ENCODE data around the gene WEE1.

Gene WEE1

GRCh38 chr11:9605742-9606141 lies 32.3 kb downstream of the WEE1 start:
- H3K4me3 ChIP-seq (ENCODE audit: low read length) = no peak overlapping the region
- TF ChIP-seq CTCF (conservative IDR thresholded peaks at IDR 0.05; ENCODE audit: low read depth, low read length) = no peak
- DNase-seq (ENCODE audit: low read depth) = no peak

- DNase-seq (ENCODE audit: low read depth) = no peak
- H3K4me3 ChIP-seq (ENCODE audit: low read length) = no peak overlapping the region
Observed at GRCh38 chr11:9606809-9607510, 33.5 kb downstream of the WEE1 start.

GRCh38 chr11:9607511-9607899 lies 34.0 kb downstream of the WEE1 start:
- H3K4me3 ChIP-seq (ENCODE audit: low read length) = no peak overlapping the region
- DNase-seq (ENCODE audit: low read depth) = no peak
- TF ChIP-seq CTCF (conservative IDR thresholded peaks at IDR 0.05; ENCODE audit: low read depth, low read length) = no peak

More at GRCh38 chr11:9606809-9607510, 33.5 kb downstream of the WEE1 start:
- TF ChIP-seq CTCF (conservative IDR thresholded peaks at IDR 0.05; ENCODE audit: low read depth, low read length) = no peak

GRCh38 chr11:9609002-9609759 lies 35.7 kb downstream of the WEE1 start:
- H3K4me3 ChIP-seq (ENCODE audit: low read length) = no peak overlapping the region
- DNase-seq (ENCODE audit: low read depth) = no peak
- no peak for TF ChIP-seq CTCF (conservative IDR thresholded peaks at IDR 0.05; ENCODE audit: low read depth, low read length)

- no peak overlapping the region for H3K4me3 ChIP-seq (ENCODE audit: low read length)
- no peak for TF ChIP-seq CTCF (conservative IDR thresholded peaks at IDR 0.05; ENCODE audit: low read depth, low read length)
- no peak for DNase-seq (ENCODE audit: low read depth)
Observed at GRCh38 chr11:9609841-9610240, 36.4 kb downstream of the WEE1 start.

- peak; percentile 97 for TF ChIP-seq CTCF (conservative IDR thresholded peaks at IDR 0.05; ENCODE audit: low read depth, low read length)
- peak overlapping the region; percentile 57 for H3K4me3 ChIP-seq (ENCODE audit: low read length)
- DNase-seq (ENCODE audit: low read depth) = peak; percentile 96
Observed at GRCh38 chr11:9613118-9613829, 39.8 kb downstream of the WEE1 start.
